Measurements from ENCODE around the gene SLC38A8.

- no peak for TF ChIP-seq EP300 (IDR thresholded peaks at IDR 0.05)
- TF ChIP-seq POLR2AphosphoS5 (IDR thresholded peaks at IDR 0.05), result no peak
- no peak for TF ChIP-seq CTCF (IDR thresholded peaks at IDR 0.05)
- TF ChIP-seq POLR2A (IDR thresholded peaks at IDR 0.05), result no peak
Observed at GRCh38 chr16:84081446-84081989, 38.9 kb upstream of the SLC38A8 start.
